ENCODE results near the gene DNMT3A.

- no peak for TF ChIP-seq CTCF (IDR thresholded peaks at IDR 0.05; ENCODE audit: insufficient read depth, low read depth, low read length)
- no peak for TF ChIP-seq EZH2 (IDR thresholded peaks at IDR 0.05; ENCODE audit: insufficient read depth, low read length)
Observed at GRCh38 chr2:25310965-25311864, 30.5 kb downstream of the DNMT3A start.
